Erythroblast (primary cell): ENCODE data around the gene HOGA1.

Source experiments
- GATA1 ChIP-seq: IDR thresholded peaks from 2 replicates; pipeline ENCODE4 v1.6.1; 2011; ENCODE audit warnings: low read depth, mild to moderate bottlenecking, control low read depth, low read length, moderate library complexity
- POLR2A ChIP-seq: IDR thresholded peaks from 2 replicates; pipeline ENCODE4 v1.6.1; 2011; ENCODE audit warnings: mild to moderate bottlenecking, low read length

- TF ChIP-seq POLR2A = no peak
- TF ChIP-seq GATA1 = no peak
Measured at GRCh38 chr10:97608991-97609561, 24.9 kb downstream of the HOGA1 start.
